Peyer's patch (tissue), 4 donors: ENCODE data around the gene IWS1. TPM values are rescaled to one million over a fixed set of nuclear protein-coding genes. Genes with fewer than 3 reads are reported as not detected.
"Not testable (repeated sequence)": the region's sequence is repeated elsewhere in the genome, so short reads cannot be mapped to it uniquely, and the experiment has no call there.

ENCODE experiments used
- DNase-seq, 3 donors: peaks; one replicate each; pipeline ENCODE4 v3.0.0-alpha.2; 2017 to 2019
- H3K27ac ChIP-seq, 4 donors: fragments of 200-600 bp; sonication (generic); one replicate each; pipeline ENCODE4 v1.5.1; 2016 to 2019
- H3K27me3 ChIP-seq, 2 donors: fragments of 200-600 bp; sonication (generic); one replicate each; pipeline ENCODE4 v1.5.1; 2019
- H3K36me3 ChIP-seq, 3 donors: fragments of 200-600 bp; sonication (generic); one replicate each; pipeline ENCODE4 v1.5.1; 2016 to 2019
- H3K4me1 ChIP-seq, 4 donors: fragments of 200-600 bp; sonication (generic); one replicate each; pipeline ENCODE4 v1.5.1; 2016 to 2019
- H3K4me3 ChIP-seq, 4 donors: fragments of 200-600 bp; sonication (generic); 1 replicate in 3 of 4; 2 replicates in 1 of 4; pipeline ENCODE4 v1.5.1; 2016 to 2019; ENCODE audit warnings: mild to moderate bottlenecking in 1 of 4
- H3K9me3 ChIP-seq, 4 donors: fragments of 200-600 bp; sonication (generic); one replicate each; pipeline ENCODE4 v1.5.1; 2016 to 2019; ENCODE audit warnings: mild to moderate bottlenecking in 1 of 4
- CTCF ChIP-seq, 6 experiments: fragments of 450-650 bp in 4 of 6; fragments of 200-600 bp in 2 of 6; sonication (generic) in 1 of 6; IDR thresholded peaks; one replicate each; pipeline ENCODE4 v1.5.1; 2017 to 2019; ENCODE audit warnings: antibody characterized with exemption in 6 of 6, mild to moderate bottlenecking in 3 of 6, moderate library complexity in 1 of 6
- POLR2A ChIP-seq, 2 donors: fragments of 450-650 bp; IDR thresholded peaks; one replicate each; pipeline ENCODE4 v1.5.1; 2017; ENCODE audit warnings: antibody characterized with exemption in 2 of 2, mild to moderate bottlenecking in 2 of 2, moderate library complexity in 2 of 2
- total RNA-seq, 4 donors: library from RNA; depleted of rRNA; stranded (reverse); fragments of >200 nt; gene quantifications; one replicate each; pipeline ENCODE4 v1.1.0, GENCODE V29; 2016

IWS1 gene
- total RNA-seq, 4 donors from 2014 or later: 39.6 to 189 (median 54.6) TPM

- DNase-seq: peak in 1 of 3 donors; percentile 25
- Histone ChIP-seq H3K9me3 (no peaks in the 10 kb centered on the region), H3K27me3 (no peaks in the 10 kb centered on the region), H3K4me3 (no peak overlapping the region), H3K4me1 (peaks cover 0 to 13% (median 5%) of the 10 kb centered on the region in 4 donors), H3K36me3 (peaks cover 0 to 58% (median 0%) of the 10 kb centered on the region in 3 donors), H3K27ac (no peak overlapping the region)
- TF ChIP-seq POLR2A (IDR thresholded peaks at IDR 0.05): no peak
- no peak for TF ChIP-seq CTCF (IDR thresholded peaks at IDR 0.05)
Measured at GRCh38 chr2:127573298-127573697, 47.0 kb upstream of the IWS1 start.

GRCh38 chr2:127572841-127573240, 46.6 kb upstream of the IWS1 start:
- H3K27ac ChIP-seq: no peak overlapping the region
- no peaks in the 10 kb centered on the region for H3K27me3 ChIP-seq
- no peaks in the 10 kb centered on the region for H3K9me3 ChIP-seq
- peaks cover 0 to 55% (median 0%) of the 10 kb centered on the region in 3 donors for H3K36me3 ChIP-seq
- peak in 1 of 3 donors; percentile 7 for DNase-seq
- peaks cover 0 to 13% (median 5%) of the 10 kb centered on the region in 4 donors for H3K4me1 ChIP-seq
- TF ChIP-seq POLR2A (IDR thresholded peaks at IDR 0.05) (no peak), CTCF (IDR thresholded peaks at IDR 0.05) (no peak)
- no peak overlapping the region for H3K4me3 ChIP-seq

GRCh38 chr2:127572352-127572751, 46.1 kb upstream of the IWS1 start:
- not testable (repeated sequence) for H3K9me3 ChIP-seq, H3K4me3 ChIP-seq, H3K27ac ChIP-seq, H3K27me3 ChIP-seq, DNase-seq
- peaks cover 0 to 13% (median 5%) of the 10 kb centered on the region in 4 donors for H3K4me1 ChIP-seq
- peaks cover 0 to 54% (median 0%) of the 10 kb centered on the region in 3 donors for H3K36me3 ChIP-seq

- H3K27ac ChIP-seq: no peak overlapping the region
- no peaks in the 10 kb centered on the region for H3K9me3 ChIP-seq
- no peak for TF ChIP-seq POLR2A (IDR thresholded peaks at IDR 0.05)
- TF ChIP-seq CTCF (IDR thresholded peaks at IDR 0.05): no peak
- DNase-seq: peak in 1 of 3 donors; percentile 38
- H3K4me3 ChIP-seq: no peak overlapping the region
- H3K36me3 ChIP-seq: peaks cover 0 to 56% (median 0%) of the 10 kb centered on the region in 3 donors
- no peaks in the 10 kb centered on the region for H3K4me1 ChIP-seq
- H3K27me3 ChIP-seq: no peaks in the 10 kb centered on the region
Measured at GRCh38 chr2:127570282-127571250, 44.3 kb upstream of the IWS1 start.

GRCh38 chr2:127569666-127570065, 43.4 kb upstream of the IWS1 start:
- TF ChIP-seq POLR2A (IDR thresholded peaks at IDR 0.05): no peak
- no peak for TF ChIP-seq CTCF (IDR thresholded peaks at IDR 0.05)
- Histone ChIP-seq H3K27me3 (no peaks in the 10 kb centered on the region), H3K4me1 (no peaks in the 10 kb centered on the region), H3K36me3 (peaks cover 0 to 58% (median 0%) of the 10 kb centered on the region in 3 donors), H3K27ac (no peak overlapping the region), H3K9me3 (no peaks in the 10 kb centered on the region), H3K4me3 (no peak overlapping the region)
- DNase-seq: peak in 1 of 3 donors; percentile 13

GRCh38 chr2:127568128-127568527, 41.8 kb upstream of the IWS1 start:
- peak in 1 of 3 donors; percentile 25 for DNase-seq
- no peak for TF ChIP-seq CTCF (IDR thresholded peaks at IDR 0.05)
- TF ChIP-seq POLR2A (IDR thresholded peaks at IDR 0.05): no peak
- H3K36me3 ChIP-seq: peaks cover 0 to 57% (median 0%) of the 10 kb centered on the region in 3 donors

More at GRCh38 chr2:127568128-127568527, 41.8 kb upstream of the IWS1 start:
- H3K27me3 ChIP-seq: no peaks in the 10 kb centered on the region
- H3K4me3 ChIP-seq: no peak overlapping the region
- no peaks in the 10 kb centered on the region for H3K4me1 ChIP-seq
- H3K9me3 ChIP-seq: no peaks in the 10 kb centered on the region
- no peak overlapping the region for H3K27ac ChIP-seq
